ENCODE measurements around the gene KCNH8.
"Not testable (repeated sequence)": the region's sequence is repeated elsewhere in the genome, so short reads cannot be mapped to it uniquely, and the experiment has no call there.

KCNH8 gene

DNA sequence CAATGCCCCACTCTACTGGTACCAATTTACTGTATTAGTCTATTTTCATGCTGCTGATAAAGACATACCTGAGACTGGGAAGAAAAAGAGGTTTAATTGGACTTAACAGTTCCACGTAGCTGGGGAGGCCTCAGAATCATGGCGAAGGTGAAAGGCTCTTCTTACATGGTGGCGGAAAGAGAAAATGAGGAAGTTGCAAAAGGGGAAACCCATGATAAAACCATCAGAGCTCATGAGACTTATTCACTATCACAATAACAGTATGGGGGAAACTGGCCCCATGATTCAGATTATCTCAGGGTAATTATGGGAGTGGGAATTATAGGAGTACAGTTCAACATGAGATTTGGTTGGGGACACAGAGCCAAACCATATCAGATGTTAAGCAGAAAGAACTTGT, 81.6 kb downstream of the KCNH8 start:
- not testable (repeated sequence) for H3K4me3 ChIP-seq (ENCODE audit: low read length); H3K9ac ChIP-seq (ENCODE audit: low read length); H3K27ac ChIP-seq (ENCODE audit: low read depth, low read length); H3K36me3 ChIP-seq (ENCODE audit: control insufficient read depth, insufficient read depth, low read length); H3K27me3 ChIP-seq (ENCODE audit: control insufficient read depth, insufficient read depth, low read length); H3K4me1 ChIP-seq (ENCODE audit: control insufficient read depth, insufficient read depth, low read length)

DNA sequence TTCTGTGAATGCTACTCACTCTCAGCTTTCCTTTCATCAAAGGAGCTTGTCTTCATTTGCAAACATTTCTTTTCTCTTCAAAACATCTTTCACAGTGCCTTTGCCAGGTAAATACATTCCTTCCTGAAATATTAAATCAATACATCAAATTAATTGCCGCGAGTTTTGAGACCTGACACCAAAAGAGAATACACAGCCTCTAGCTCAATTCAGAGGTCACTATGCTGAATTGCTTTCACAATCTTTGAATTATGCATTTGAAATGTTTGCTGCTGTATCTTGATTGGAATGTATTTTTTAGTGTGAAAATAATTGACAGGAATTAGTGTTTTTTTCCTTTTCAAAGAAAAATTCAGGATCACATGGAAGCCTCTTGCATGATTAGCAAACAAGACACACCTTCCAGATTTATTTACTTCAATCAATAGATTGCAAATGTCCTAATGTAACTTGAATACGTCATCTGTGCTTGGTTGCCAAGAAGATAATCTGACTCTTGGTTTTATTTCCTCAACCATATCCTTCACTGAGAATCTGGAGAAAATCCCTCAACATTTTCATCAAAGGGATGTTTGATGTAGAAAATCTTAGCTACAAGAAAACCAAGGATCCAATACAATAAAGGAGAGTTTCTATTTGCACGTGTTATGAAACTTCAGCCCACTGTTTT, 83.6 kb downstream of the KCNH8 start:
- no peaks in the 10 kb centered on the region for H3K36me3 ChIP-seq (ENCODE audit: control insufficient read depth, insufficient read depth, low read length)
- no peak overlapping the region for H3K4me3 ChIP-seq (ENCODE audit: low read length)
- H3K27ac ChIP-seq (ENCODE audit: low read depth, low read length): no peak overlapping the region

DNA sequence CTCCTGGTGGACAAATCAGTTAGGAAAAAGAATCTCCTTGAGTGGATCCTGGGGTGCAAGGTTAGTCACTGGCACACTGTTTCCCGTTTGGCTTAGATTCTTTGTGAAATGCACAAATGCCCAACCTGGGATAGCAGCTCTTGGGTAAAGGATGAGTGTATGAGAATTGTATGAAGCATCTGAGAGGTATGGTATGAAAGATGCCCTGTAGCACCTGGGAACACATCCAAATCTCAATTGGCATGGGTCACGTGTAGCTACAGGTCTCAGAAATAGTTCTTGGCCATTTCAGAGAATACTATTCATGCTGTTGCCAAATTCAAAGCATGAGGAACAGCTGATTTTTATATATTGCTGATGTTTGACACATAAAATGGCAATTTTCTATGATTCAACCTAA, 84.3 kb downstream of the KCNH8 start:
- H3K36me3 ChIP-seq (ENCODE audit: control insufficient read depth, insufficient read depth, low read length): no peaks in the 10 kb centered on the region
- H3K4me1 ChIP-seq (ENCODE audit: control insufficient read depth, insufficient read depth, low read length): no peaks in the 10 kb centered on the region
- no peak overlapping the region for H3K27ac ChIP-seq (ENCODE audit: low read depth, low read length)
- H3K9ac ChIP-seq (ENCODE audit: low read length): no peak overlapping the region
- no peak overlapping the region for H3K4me3 ChIP-seq (ENCODE audit: low read length)
- H3K27me3 ChIP-seq (ENCODE audit: control insufficient read depth, insufficient read depth, low read length): no peaks in the 10 kb centered on the region

More for the DNA sequence above, 83.6 kb downstream of the KCNH8 start:
- H3K4me1 ChIP-seq (ENCODE audit: control insufficient read depth, insufficient read depth, low read length): no peaks in the 10 kb centered on the region
- H3K9ac ChIP-seq (ENCODE audit: low read length): no peak overlapping the region
- H3K27me3 ChIP-seq (ENCODE audit: control insufficient read depth, insufficient read depth, low read length): no peaks in the 10 kb centered on the region

DNA sequence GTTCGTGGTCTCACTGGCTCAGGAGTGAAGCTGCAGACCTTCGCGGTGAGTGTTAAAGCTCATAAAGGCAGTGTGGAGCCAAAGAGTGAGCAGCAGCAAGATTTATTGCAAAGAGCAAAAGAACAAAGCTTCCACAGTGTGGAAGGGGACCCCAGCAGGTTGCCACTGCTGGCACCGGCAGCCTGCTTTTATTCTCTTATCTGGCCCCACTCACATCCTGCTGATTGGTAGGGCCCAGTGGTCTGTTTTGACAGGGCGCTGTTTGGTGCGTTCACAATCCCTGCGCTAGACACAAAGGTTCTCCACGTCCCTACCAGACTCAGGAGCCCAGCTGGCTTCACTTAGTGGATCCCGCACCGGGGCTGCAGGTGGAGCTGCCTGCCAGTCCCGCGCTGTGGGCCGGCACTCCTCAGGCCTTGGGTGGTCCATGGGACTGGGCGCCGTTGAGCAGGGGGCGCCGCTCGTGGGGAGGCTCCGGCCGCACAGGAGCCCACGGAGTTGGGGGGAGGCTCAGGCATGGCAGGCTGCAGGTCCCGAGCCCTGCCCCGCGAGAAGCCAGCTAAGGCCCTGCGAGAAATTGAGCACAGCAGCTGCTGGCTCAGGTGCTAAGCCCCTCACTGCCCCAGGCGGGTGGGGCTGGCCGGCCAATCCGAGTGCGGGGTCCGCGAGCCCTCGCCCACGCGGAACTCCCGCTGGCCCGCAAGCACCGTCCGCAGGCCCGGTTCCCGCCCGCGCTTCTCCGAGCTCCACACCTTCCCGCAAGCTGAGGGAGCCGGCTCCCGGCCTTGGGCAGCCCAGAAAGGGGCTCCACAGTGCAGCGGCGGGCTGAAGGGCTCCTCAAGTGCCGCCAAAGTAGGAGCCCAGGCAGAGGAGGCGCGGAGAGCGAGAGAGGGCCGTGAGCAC, 85.8 kb downstream of the KCNH8 start:
- not testable (repeated sequence) for H3K9ac ChIP-seq (ENCODE audit: low read length); H3K4me3 ChIP-seq (ENCODE audit: low read length)

DNA sequence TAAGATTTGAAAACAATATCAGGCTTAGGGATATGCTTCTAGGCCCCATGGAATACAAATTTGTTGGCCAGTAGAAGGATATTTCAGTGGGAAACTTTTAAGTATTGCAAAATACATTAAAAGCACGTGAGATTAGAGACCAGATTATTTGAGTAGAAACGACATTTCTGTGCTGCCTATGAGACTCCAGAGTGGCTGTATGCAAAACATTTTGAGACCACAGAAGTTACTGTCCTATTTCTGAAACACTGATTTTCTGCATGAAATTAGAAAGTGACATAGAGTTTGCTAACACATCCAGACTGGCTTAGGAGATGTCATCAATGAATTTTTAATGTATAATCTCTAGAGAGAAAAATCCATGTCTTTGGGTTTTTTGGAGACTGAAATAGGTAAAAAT, 99.8 kb downstream of the KCNH8 start:
- Histone ChIP-seq H3K36me3 (ENCODE audit: control insufficient read depth, insufficient read depth, low read length) (no peaks in the 10 kb centered on the region), H3K4me3 (ENCODE audit: low read length) (no peak overlapping the region), H3K27ac (ENCODE audit: low read depth, low read length) (no peak overlapping the region), H3K27me3 (ENCODE audit: control insufficient read depth, insufficient read depth, low read length) (no peaks in the 10 kb centered on the region), H3K4me1 (ENCODE audit: control insufficient read depth, insufficient read depth, low read length) (no peaks in the 10 kb centered on the region), H3K9ac (ENCODE audit: low read length) (no peak overlapping the region)

More for the DNA sequence above, 85.8 kb downstream of the KCNH8 start:
- H3K36me3 ChIP-seq (ENCODE audit: control insufficient read depth, insufficient read depth, low read length); H3K27me3 ChIP-seq (ENCODE audit: control insufficient read depth, insufficient read depth, low read length); H3K4me1 ChIP-seq (ENCODE audit: control insufficient read depth, insufficient read depth, low read length); H3K27ac ChIP-seq (ENCODE audit: low read depth, low read length): not testable (repeated sequence)

DNA sequence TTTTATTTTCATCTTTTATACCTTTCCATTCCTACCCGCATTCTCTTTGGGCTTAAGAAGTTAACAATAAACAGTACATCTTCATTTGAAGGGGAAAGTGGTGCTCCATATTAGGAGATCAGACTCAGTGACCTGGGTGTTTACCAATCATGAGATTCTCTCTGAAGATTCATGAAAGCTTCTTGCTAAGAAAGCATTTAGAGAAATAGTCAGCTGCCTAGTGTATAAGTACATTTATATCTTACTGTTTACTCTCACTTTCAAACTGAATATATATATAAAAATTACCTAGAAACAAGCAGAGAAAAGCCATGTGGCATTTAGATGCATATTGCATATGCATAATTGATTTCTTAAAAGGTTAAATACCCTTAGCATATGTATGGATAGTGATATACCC, 100.5 kb downstream of the KCNH8 start:
- Histone ChIP-seq H3K27me3 (ENCODE audit: control insufficient read depth, insufficient read depth, low read length) (no peaks in the 10 kb centered on the region), H3K4me1 (ENCODE audit: control insufficient read depth, insufficient read depth, low read length) (no peaks in the 10 kb centered on the region), H3K4me3 (ENCODE audit: low read length) (no peak overlapping the region), H3K36me3 (ENCODE audit: control insufficient read depth, insufficient read depth, low read length) (no peaks in the 10 kb centered on the region), H3K27ac (ENCODE audit: low read depth, low read length) (no peak overlapping the region), H3K9ac (ENCODE audit: low read length) (no peak overlapping the region)

DNA sequence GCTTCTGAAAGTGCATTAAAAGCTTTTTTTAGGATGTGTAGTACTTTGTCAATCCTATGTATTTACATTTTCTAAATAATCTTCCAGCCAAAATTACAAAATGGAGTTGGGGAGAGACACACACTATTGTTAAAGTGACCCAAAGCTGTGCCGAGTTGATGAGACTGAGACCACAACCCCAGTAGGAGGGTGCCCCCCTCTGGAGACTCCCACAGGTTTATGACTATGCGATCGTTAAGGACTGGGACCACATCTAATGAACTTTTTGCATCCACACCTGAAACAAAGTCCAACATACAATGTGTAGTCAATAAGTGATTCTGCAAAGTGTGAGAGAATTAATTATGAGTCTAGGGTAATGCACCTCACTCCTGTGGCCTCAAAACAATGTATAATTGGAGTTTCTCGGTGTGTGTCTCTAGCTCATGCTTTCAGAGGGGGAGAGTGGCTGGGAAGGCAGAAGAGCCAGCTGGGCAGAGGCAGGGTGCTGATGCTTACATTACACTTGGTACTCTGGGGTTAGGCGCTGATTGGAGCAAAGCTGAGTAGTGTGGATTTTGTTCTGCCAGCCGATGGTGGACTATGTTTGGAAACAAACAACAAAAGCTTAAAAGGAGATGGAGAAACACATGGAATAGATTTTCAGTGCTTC, 102.8 kb downstream of the KCNH8 start:
- Histone ChIP-seq H3K27me3 (ENCODE audit: control insufficient read depth, insufficient read depth, low read length) (no peaks in the 10 kb centered on the region), H3K27ac (ENCODE audit: low read depth, low read length) (no peak overlapping the region), H3K4me1 (ENCODE audit: control insufficient read depth, insufficient read depth, low read length) (no peaks in the 10 kb centered on the region), H3K9ac (ENCODE audit: low read length) (no peak overlapping the region), H3K36me3 (ENCODE audit: control insufficient read depth, insufficient read depth, low read length) (no peaks in the 10 kb centered on the region), H3K4me3 (ENCODE audit: low read length) (no peak overlapping the region)

DNA sequence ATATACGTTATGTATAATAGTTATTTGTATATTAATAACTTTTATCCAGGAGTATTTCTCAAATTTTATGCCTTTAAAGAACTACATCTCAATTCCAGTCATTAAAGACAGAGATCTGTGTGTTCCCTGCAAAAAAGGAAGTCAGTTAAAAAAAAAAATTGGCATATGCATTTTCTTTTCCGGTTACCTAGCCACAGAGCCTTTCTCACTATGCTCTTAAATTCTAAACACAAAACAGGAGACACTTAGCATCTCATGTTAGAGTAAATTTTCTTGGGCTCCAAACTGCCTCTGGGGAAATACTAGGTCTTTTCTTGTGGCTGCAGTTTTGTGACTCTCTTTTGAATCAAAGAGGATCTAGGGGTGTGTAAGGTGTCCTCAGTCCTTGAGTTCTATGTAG, 105.9 kb downstream of the KCNH8 start:
- no peak overlapping the region for H3K9ac ChIP-seq (ENCODE audit: low read length)
- H3K4me3 ChIP-seq (ENCODE audit: low read length): no peak overlapping the region
- H3K27ac ChIP-seq (ENCODE audit: low read depth, low read length): no peak overlapping the region
- no peaks in the 10 kb centered on the region for H3K4me1 ChIP-seq (ENCODE audit: control insufficient read depth, insufficient read depth, low read length)
- H3K36me3 ChIP-seq (ENCODE audit: control insufficient read depth, insufficient read depth, low read length): no peaks in the 10 kb centered on the region
- no peaks in the 10 kb centered on the region for H3K27me3 ChIP-seq (ENCODE audit: control insufficient read depth, insufficient read depth, low read length)

DNA sequence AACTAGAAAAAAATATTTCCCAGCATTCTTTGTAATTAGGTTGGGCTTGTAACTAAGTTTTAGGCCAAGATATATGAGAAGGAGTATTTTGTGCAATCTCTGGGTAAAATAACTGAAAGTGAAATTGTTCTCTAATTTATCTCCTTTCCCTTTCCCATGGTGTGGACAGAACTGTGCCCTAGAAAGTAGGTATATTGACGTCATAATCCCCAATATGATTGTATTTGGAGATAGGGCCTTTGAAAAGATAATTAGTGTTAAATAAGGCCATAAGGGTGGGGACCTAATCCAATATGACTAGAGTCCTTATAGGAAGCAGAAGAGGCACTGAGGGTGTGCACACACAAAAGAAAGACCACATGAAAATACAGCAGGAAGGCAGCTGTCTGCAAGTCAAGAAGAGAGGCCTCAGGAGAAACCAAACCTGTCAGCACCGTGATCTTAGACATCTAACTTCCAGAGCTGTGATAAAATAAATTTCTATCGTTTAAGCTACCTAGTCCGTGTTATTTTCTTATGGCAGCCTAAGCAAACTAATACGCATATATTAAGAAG, 106.6 kb downstream of the KCNH8 start:
- no peak overlapping the region for H3K9ac ChIP-seq (ENCODE audit: low read length)
- H3K4me3 ChIP-seq (ENCODE audit: low read length): no peak overlapping the region
- no peaks in the 10 kb centered on the region for H3K4me1 ChIP-seq (ENCODE audit: control insufficient read depth, insufficient read depth, low read length)
- H3K36me3 ChIP-seq (ENCODE audit: control insufficient read depth, insufficient read depth, low read length): no peaks in the 10 kb centered on the region
- H3K27me3 ChIP-seq (ENCODE audit: control insufficient read depth, insufficient read depth, low read length): no peaks in the 10 kb centered on the region
- H3K27ac ChIP-seq (ENCODE audit: low read depth, low read length): no peak overlapping the region

DNA sequence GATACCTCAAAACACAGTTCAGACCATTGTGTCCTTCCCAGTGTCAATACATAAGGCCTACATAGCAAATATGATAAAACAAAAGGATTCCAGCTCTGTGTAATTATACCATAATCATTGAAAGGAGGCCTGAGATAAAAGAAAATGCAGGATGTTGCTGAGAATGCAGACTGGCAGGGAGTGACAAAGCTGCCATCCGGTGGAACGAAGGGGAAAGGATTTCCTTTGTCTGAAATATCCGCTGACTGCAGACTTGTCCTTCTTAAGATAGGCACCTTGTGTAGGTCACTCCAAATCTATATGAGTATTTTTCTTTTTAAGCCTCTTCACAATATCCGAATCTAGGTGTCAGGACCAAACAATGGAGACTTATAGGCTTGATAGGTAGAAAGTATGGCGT, 108.0 kb downstream of the KCNH8 start:
- Histone ChIP-seq H3K4me3 (ENCODE audit: low read length) (no peak overlapping the region), H3K27me3 (ENCODE audit: control insufficient read depth, insufficient read depth, low read length) (no peaks in the 10 kb centered on the region), H3K27ac (ENCODE audit: low read depth, low read length) (no peak overlapping the region), H3K36me3 (ENCODE audit: control insufficient read depth, insufficient read depth, low read length) (no peaks in the 10 kb centered on the region), H3K9ac (ENCODE audit: low read length) (no peak overlapping the region), H3K4me1 (ENCODE audit: control insufficient read depth, insufficient read depth, low read length) (no peaks in the 10 kb centered on the region)

DNA sequence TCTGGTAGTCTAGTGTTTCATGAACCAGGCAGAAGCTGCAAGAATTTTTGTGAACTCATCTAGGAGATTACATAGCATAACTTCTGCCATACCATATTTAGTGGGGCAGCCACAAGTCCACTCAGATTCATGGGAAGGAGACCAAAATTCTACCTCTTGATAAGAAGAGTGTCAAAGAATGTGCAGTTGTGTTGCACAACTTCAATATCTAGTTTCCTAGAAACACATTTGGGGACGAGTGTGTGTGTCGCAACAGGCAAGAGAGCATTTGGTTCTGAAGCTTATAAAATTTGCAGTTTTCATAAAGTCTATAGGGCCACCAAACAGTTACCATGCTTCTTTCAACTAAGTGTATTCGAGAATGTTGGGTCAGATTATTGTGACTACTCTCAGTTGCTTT, 115.3 kb downstream of the KCNH8 start:
- H3K27me3 ChIP-seq (ENCODE audit: control insufficient read depth, insufficient read depth, low read length): no peaks in the 10 kb centered on the region
- no peak overlapping the region for H3K27ac ChIP-seq (ENCODE audit: low read depth, low read length)
- H3K4me3 ChIP-seq (ENCODE audit: low read length): no peak overlapping the region
- H3K9ac ChIP-seq (ENCODE audit: low read length): no peak overlapping the region
- no peaks in the 10 kb centered on the region for H3K4me1 ChIP-seq (ENCODE audit: control insufficient read depth, insufficient read depth, low read length)
- H3K36me3 ChIP-seq (ENCODE audit: control insufficient read depth, insufficient read depth, low read length): no peaks in the 10 kb centered on the region

DNA sequence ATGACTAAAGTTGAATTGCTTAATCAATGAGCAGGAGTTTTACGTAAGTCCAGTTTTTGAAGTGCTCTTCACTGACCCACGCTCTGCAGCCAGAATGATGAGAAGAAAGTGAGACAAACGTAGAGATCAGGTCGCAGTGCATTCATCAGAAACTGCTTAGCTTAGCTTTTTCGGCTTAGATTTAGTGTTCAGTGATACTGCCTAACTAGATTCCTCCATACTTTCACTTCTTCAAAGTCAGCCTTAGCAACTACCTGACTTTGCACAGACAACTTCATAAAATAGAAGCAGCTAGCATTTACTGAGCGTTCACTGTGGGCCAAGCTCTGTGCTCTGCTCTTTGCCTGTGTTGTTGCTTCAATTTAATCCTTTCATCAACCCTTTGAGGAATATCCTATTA, 116.1 kb downstream of the KCNH8 start:
- no peaks in the 10 kb centered on the region for H3K36me3 ChIP-seq (ENCODE audit: control insufficient read depth, insufficient read depth, low read length)
- no peak overlapping the region for H3K4me3 ChIP-seq (ENCODE audit: low read length)
- H3K27me3 ChIP-seq (ENCODE audit: control insufficient read depth, insufficient read depth, low read length): no peaks in the 10 kb centered on the region
- H3K9ac ChIP-seq (ENCODE audit: low read length): no peak overlapping the region
- no peak overlapping the region for H3K27ac ChIP-seq (ENCODE audit: low read depth, low read length)
- no peaks in the 10 kb centered on the region for H3K4me1 ChIP-seq (ENCODE audit: control insufficient read depth, insufficient read depth, low read length)

Data from rectal smooth muscle tissue (tissue), 1 donor.